Astrocyte (in vitro differentiated cells and primary cell): ENCODE data around the gene ATIC. TPM values are rescaled to one million over a fixed set of nuclear protein-coding genes. Genes with fewer than 3 reads are reported as not detected.

ENCODE experiments used
- DNase-seq: peaks from one replicate; pipeline ENCODE4 v3.0.0-alpha.2; 2010; ENCODE audit warnings: low read depth
- FAIRE-seq: peaks from 2 replicates; lab custom pipeline; 2011; peaks lifted over from hg19 to GRCh38; lab: Jason Lieb, UNC
- H2AFZ ChIP-seq: 2 replicates; pipeline ENCODE4 v1.6.0; 2012; ENCODE audit warnings: low read depth, low read length, inconsistent platforms
- H3K27ac ChIP-seq: 2 replicates; pipeline ENCODE4 v1.5.1; 2011; ENCODE audit warnings: low read depth, low read length, inconsistent platforms
- H3K27me3 ChIP-seq: 2 replicates; pipeline ENCODE4 v1.6.0; 2011; ENCODE audit warnings: low read length, inconsistent platforms; ENCODE audit not compliant: insufficient read depth
- H3K36me3 ChIP-seq: 2 replicates; pipeline ENCODE4 v1.5.1; 2011; ENCODE audit warnings: low read length, inconsistent platforms; ENCODE audit not compliant: insufficient read depth
- H3K4me1 ChIP-seq: 2 replicates; pipeline ENCODE4 v1.5.1; 2011; ENCODE audit warnings: low read length, inconsistent platforms; ENCODE audit not compliant: insufficient read depth
- H3K4me2 ChIP-seq: 2 replicates; pipeline ENCODE4 v1.6.0; 2012; ENCODE audit warnings: low read length, inconsistent platforms
- H3K4me3 ChIP-seq: 2 replicates; pipeline ENCODE4 v1.5.1; 2011; ENCODE audit warnings: low read depth, mild to moderate bottlenecking, low read length, inconsistent platforms; ENCODE audit not compliant: insufficient read depth
- H3K79me2 ChIP-seq: 2 replicates; pipeline ENCODE4 v1.6.0; 2012; ENCODE audit warnings: mild to moderate bottlenecking, low read length, inconsistent platforms; ENCODE audit not compliant: insufficient read depth
- H3K9ac ChIP-seq: 2 replicates; pipeline ENCODE4 v1.6.0; 2012; ENCODE audit warnings: mild to moderate bottlenecking, low read length, inconsistent platforms
- H3K9me3 ChIP-seq: 2 replicates; pipeline ENCODE4 v1.5.1; 2012; ENCODE audit warnings: low read depth, mild to moderate bottlenecking, low read length, inconsistent platforms; ENCODE audit not compliant: insufficient read depth
- H4K20me1 ChIP-seq: 2 replicates; pipeline ENCODE4 v1.6.0; 2012; ENCODE audit warnings: low read length, inconsistent platforms; ENCODE audit not compliant: insufficient read depth
- H3K27ac Mint-ChIP-seq: one replicate; pipeline ENCODE4 v1.8.0; 2021; ENCODE audit warnings: mild to moderate bottlenecking, mixed read lengths; ENCODE audit not compliant: unreplicated experiment
- H3K27me3 Mint-ChIP-seq: one replicate; pipeline ENCODE4 v1.8.0; 2021; ENCODE audit warnings: low read depth, mixed read lengths; ENCODE audit not compliant: unreplicated experiment
- H3K36me3 Mint-ChIP-seq: one replicate; pipeline ENCODE4 v1.8.0; 2021; ENCODE audit warnings: low read depth, mixed read lengths; ENCODE audit not compliant: unreplicated experiment
- H3K4me1 Mint-ChIP-seq: one replicate; pipeline ENCODE4 v1.8.0; 2021; ENCODE audit warnings: low read depth, mixed read lengths; ENCODE audit not compliant: unreplicated experiment
- H3K4me3 Mint-ChIP-seq: one replicate; pipeline ENCODE4 v1.8.0; 2021; ENCODE audit warnings: mild to moderate bottlenecking, moderate library complexity, mixed read lengths; ENCODE audit not compliant: unreplicated experiment
- H3K9me3 Mint-ChIP-seq: one replicate; pipeline ENCODE4 v1.8.0; 2021; ENCODE audit warnings: mild to moderate bottlenecking, mixed read lengths; ENCODE audit not compliant: unreplicated experiment
- EZH2 ChIP-seq: IDR thresholded peaks from 2 replicates; pipeline ENCODE4 v1.6.1; 2012; ENCODE audit warnings: mild to moderate bottlenecking, low read length, inconsistent platforms; ENCODE audit not compliant: insufficient read depth
- total RNA-seq: library from RNA; stranded (reverse); gene quantifications from 2 replicates; pipeline ENCODE4 v1.2.1, GENCODE V29; 2021
- TF ChIP-seq, protein P1 (sequence below): IDR thresholded peaks from 2 replicates; pipeline ENCODE4 v1.5.1; 2011; ENCODE audit warnings: low read depth, mild to moderate bottlenecking, inconsistent platforms, low read length, moderate library complexity; ENCODE audit not compliant: insufficient read depth

ATIC gene
- total RNA-seq, 1 donor from 2014 or later: 61.1 TPM

DNA sequence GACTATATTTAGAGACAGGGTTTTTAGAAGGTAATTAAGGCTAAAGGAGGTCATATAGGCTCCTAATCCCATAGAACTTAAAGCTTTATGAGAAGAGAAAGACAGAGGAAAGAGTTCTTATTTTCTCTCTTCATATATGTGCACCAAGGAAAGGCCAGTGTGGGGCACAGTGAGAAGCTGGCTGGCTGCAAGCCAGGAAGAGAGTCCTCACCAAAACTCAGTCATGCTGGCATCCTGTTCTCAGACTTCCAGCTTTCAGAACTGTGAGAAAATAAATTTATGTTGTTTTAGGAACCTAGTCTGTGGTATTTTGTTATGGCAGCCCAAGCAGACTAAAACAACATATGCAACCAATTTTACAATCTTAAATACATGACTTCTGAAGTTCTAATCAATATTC lies 31.5 kb upstream of the ATIC start:
- DNase-seq (no peak), FAIRE-seq (no peak)
- H3K27me3 ChIP-seq: no peaks in the 10 kb centered on the region
- no peaks in the 10 kb centered on the region for H3K9me3 ChIP-seq
- Mint-ChIP-seq H3K36me3 (no peaks in the 10 kb centered on the region), H3K9me3 (no peaks in the 10 kb centered on the region), H3K27ac (no peak overlapping the region), H3K4me3 (no peak overlapping the region), H3K27me3 (no peaks in the 10 kb centered on the region), H3K4me1 (peaks cover 4% of the 10 kb centered on the region)
- no peak overlapping the region for H2AFZ ChIP-seq
- no peaks in the 10 kb centered on the region for H3K4me1 ChIP-seq
- no peaks in the 10 kb centered on the region for H4K20me1 ChIP-seq
- H3K36me3 ChIP-seq: no peaks in the 10 kb centered on the region
- no peaks in the 10 kb centered on the region for H3K79me2 ChIP-seq
- no peak for TF ChIP-seq EZH2
- TF ChIP-seq, protein P1, sequence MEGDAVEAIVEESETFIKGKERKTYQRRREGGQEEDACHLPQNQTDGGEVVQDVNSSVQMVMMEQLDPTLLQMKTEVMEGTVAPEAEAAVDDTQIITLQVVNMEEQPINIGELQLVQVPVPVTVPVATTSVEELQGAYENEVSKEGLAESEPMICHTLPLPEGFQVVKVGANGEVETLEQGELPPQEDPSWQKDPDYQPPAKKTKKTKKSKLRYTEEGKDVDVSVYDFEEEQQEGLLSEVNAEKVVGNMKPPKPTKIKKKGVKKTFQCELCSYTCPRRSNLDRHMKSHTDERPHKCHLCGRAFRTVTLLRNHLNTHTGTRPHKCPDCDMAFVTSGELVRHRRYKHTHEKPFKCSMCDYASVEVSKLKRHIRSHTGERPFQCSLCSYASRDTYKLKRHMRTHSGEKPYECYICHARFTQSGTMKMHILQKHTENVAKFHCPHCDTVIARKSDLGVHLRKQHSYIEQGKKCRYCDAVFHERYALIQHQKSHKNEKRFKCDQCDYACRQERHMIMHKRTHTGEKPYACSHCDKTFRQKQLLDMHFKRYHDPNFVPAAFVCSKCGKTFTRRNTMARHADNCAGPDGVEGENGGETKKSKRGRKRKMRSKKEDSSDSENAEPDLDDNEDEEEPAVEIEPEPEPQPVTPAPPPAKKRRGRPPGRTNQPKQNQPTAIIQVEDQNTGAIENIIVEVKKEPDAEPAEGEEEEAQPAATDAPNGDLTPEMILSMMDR: no peak
- no peak overlapping the region for H3K9ac ChIP-seq
- H3K27ac ChIP-seq: no peak overlapping the region
- no peak overlapping the region for H3K4me2 ChIP-seq
- H3K4me3 ChIP-seq: no peak overlapping the region

DNA sequence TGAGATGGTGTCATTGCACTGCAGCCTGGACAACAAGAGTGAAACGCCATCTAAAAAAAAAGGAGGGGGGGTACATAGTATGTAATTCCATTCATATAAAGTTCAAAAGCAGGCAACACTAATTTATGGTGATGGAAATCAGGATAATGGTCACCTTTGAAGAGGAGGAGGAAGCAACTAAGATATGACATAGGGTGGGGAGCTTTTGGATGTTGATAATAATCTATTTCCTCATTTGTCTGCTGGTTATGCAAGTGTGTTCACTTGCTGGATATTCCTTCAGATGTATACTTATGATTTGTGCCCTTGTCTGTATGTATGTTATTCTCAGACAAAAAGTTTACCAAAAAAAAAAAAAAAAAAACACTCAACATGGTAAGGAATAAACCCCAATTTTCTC lies 28.6 kb upstream of the ATIC start:
- no peaks in the 10 kb centered on the region for H3K79me2 ChIP-seq
- H4K20me1 ChIP-seq: no peaks in the 10 kb centered on the region
- Mint-ChIP-seq H3K27ac (no peak overlapping the region), H3K36me3 (no peaks in the 10 kb centered on the region), H3K4me1 (peaks cover 4% of the 10 kb centered on the region), H3K9me3 (no peaks in the 10 kb centered on the region), H3K27me3 (no peaks in the 10 kb centered on the region), H3K4me3 (no peak overlapping the region)
- H3K9ac ChIP-seq: no peak overlapping the region
- H3K36me3 ChIP-seq: no peaks in the 10 kb centered on the region
- no peak for TF ChIP-seq EZH2
- TF ChIP-seq, protein P1: no peak
- no peaks in the 10 kb centered on the region for H3K4me1 ChIP-seq
- H3K27me3 ChIP-seq: no peaks in the 10 kb centered on the region
- no peak overlapping the region for H3K4me3 ChIP-seq
- H3K4me2 ChIP-seq: no peak overlapping the region
- FAIRE-seq (no peak), DNase-seq (no peak)
- no peak overlapping the region for H2AFZ ChIP-seq
- H3K9me3 ChIP-seq: no peaks in the 10 kb centered on the region
- no peak overlapping the region for H3K27ac ChIP-seq

DNA sequence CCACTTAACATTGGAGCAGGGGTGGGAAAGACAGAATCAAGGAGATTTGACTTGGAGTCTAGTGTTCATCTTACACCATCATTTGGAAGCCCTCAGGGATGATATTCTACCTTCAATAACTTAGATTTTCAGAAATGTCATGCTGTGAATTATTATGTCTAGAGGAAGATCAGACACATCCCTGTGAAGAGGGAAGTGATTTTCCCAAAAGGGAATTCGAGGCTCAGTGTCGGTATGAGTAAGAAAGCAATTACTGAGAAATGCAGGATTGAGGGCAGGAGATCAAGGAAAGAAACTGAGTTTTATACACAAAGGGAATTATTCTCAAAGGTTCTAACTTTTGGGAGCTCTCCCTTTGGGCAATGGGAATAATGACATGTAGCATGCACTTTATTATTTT lies 25.6 kb upstream of the ATIC start:
- no peaks in the 10 kb centered on the region for H3K36me3 ChIP-seq
- no peaks in the 10 kb centered on the region for H3K9me3 ChIP-seq
- Mint-ChIP-seq H3K36me3 (no peaks in the 10 kb centered on the region), H3K4me3 (no peak overlapping the region), H3K27me3 (no peaks in the 10 kb centered on the region), H3K4me1 (no peaks in the 10 kb centered on the region), H3K9me3 (no peaks in the 10 kb centered on the region), H3K27ac (no peak overlapping the region)
- H3K9ac ChIP-seq: no peak overlapping the region
- no peaks in the 10 kb centered on the region for H3K27me3 ChIP-seq
- no peak overlapping the region for H3K27ac ChIP-seq
- H3K4me3 ChIP-seq: no peak overlapping the region
- no peaks in the 10 kb centered on the region for H4K20me1 ChIP-seq
- no peak overlapping the region for H2AFZ ChIP-seq
- no peak overlapping the region for H3K4me2 ChIP-seq
- no peaks in the 10 kb centered on the region for H3K4me1 ChIP-seq
- TF ChIP-seq, protein P1: no peak
- no peak for TF ChIP-seq EZH2
- FAIRE-seq (no peak), DNase-seq (no peak)
- H3K79me2 ChIP-seq: no peaks in the 10 kb centered on the region
